Adrenal gland (tissue), 5 donors: Measurements from ENCODE around the gene CTDSP2.

Source experiments
- CTCF ChIP-seq, 6 experiments: fragments of 450-650 bp in 4 of 6; fragments of 200-600 bp in 2 of 6; sonication (generic) in 1 of 6; IDR thresholded peaks; 1 replicate in 5 of 6; 2 replicates in 1 of 6; pipeline versions ENCODE4 v1.5.1 to v1.8.0; 2016 to 2021; ENCODE audit warnings: antibody characterized with exemption in 6 of 6, mild to moderate bottlenecking in 2 of 6, moderate library complexity in 1 of 6
- POLR2A ChIP-seq, 2 donors: fragments of 450-650 bp; IDR thresholded peaks; one replicate each; pipeline ENCODE4 v1.6.1; 2017; ENCODE audit warnings: antibody characterized with exemption in 2 of 2, mild to moderate bottlenecking in 2 of 2, moderate library complexity in 1 of 2
- donor health status: DM: no; HTN: no; CAD: no.

GRCh38 chr12:57869298-57869926 lies 22.9 kb upstream of the CTDSP2 start:
- no peak for TF ChIP-seq POLR2A (IDR thresholded peaks at IDR 0.05)
- no peak for TF ChIP-seq CTCF (IDR thresholded peaks at IDR 0.05)
